PC-3 (cell line): ENCODE measurements around the gene WDR27. TPM values are rescaled to one million over a fixed set of nuclear protein-coding genes. Genes with fewer than 3 reads are reported as not detected.

ENCODE experiments used
- ATAC-seq: fragments of 200-7000 bp; cut with Tn5 transposase; 2 replicates; pipeline ENCODE4 v1.9.1; 2020; ENCODE audit warnings: mild to moderate bottlenecking, moderate library complexity
- BruUV-seq: library from RNA; stranded (reverse); fragments of 400-500 nt; replicated peaks from 2 replicates; lab custom pipeline; 2021; lab: Mats Ljungman, UMichigan
- CTCF ChIA-PET: fragments of 300-600 bp; sonication (Branson Sonifier 250); formaldehyde crosslinking; loops from one replicate; lab custom pipeline; 2022; ENCODE audit warnings: antibody characterized with exemption; lab: Charles Lee
- POLR2A ChIA-PET: fragments of 300-600 bp; sonication (Branson Sonifier 250); formaldehyde crosslinking; loops from one replicate; lab custom pipeline; 2022; ENCODE audit warnings: antibody characterized with exemption; ENCODE audit not compliant: unreplicated experiment; lab: Charles Lee
- DNase-seq: peaks from one replicate; pipeline ENCODE4 v3.0.0-alpha.2; 2015
- H2AFZ ChIP-seq: fragments of 300-600 bp; sonication (generic); 2 replicates; pipeline ENCODE4 v1.6.0; 2016; ENCODE audit warnings: antibody characterized with exemption, low read length
- H3F3A ChIP-seq: fragments of 300-600 bp; sonication (generic); one replicate; pipeline ENCODE4 v1.6.0; 2017; ENCODE audit warnings: antibody characterized with exemption, low read length, control low read depth, mild to moderate bottlenecking; ENCODE audit not compliant: unreplicated experiment
- H3K27ac ChIP-seq: fragments of 300-600 bp; sonication (generic); 2 replicates; pipeline ENCODE4 v1.5.1; 2016; ENCODE audit warnings: mild to moderate bottlenecking, low read length
- H3K27me3 ChIP-seq: fragments of 300-600 bp; sonication (generic); 2 replicates; pipeline ENCODE4 v1.6.1; 2016; ENCODE audit warnings: low read length, mixed read lengths
- H3K36me3 ChIP-seq: fragments of 300-600 bp; sonication (generic); 2 replicates; pipeline ENCODE4 v1.6.1; 2016; ENCODE audit warnings: low read depth, mixed run types, low read length, mixed read lengths
- H3K4me1 ChIP-seq: fragments of 300-600 bp; sonication (generic); 2 replicates; pipeline ENCODE4 v1.5.1; 2016; ENCODE audit warnings: low read length; ENCODE audit not compliant: insufficient read depth
- H3K4me2 ChIP-seq: fragments of 300-600 bp; sonication (generic); 2 replicates; pipeline ENCODE4 v1.6.0; 2016; ENCODE audit warnings: low read length
- H3K4me3 ChIP-seq: fragments of 300-600 bp; sonication (generic); 2 replicates; pipeline ENCODE4 v1.5.1; 2016; ENCODE audit warnings: mild to moderate bottlenecking, low read length, mixed read lengths
- H3K79me2 ChIP-seq: fragments of 300-600 bp; sonication (generic); 2 replicates; pipeline ENCODE4 v1.6.1; 2017; ENCODE audit warnings: low read length, mixed read lengths
- H3K9ac ChIP-seq: fragments of 300-600 bp; sonication (generic); 2 replicates; pipeline ENCODE4 v1.6.0; 2016; ENCODE audit warnings: mild to moderate bottlenecking, low read length
- H3K9me2 ChIP-seq: fragments of 300-600 bp; sonication (generic); replicated peaks from 2 replicates; pipeline ENCODE4 v1.6.1; 2016; ENCODE audit warnings: mixed run types, low read length, mixed read lengths
- H3K9me3 ChIP-seq: fragments of 300-600 bp; sonication (generic); 2 replicates; pipeline ENCODE4 v1.6.1; 2016; ENCODE audit warnings: low read length, mixed read lengths
- H4K20me1 ChIP-seq: fragments of 300-600 bp; sonication (generic); 2 replicates; pipeline ENCODE4 v1.6.1; 2016; ENCODE audit warnings: low read length, mixed read lengths
- EZH2 ChIP-seq: fragments of 300-600 bp; sonication (generic); IDR thresholded peaks from one replicate; pipeline ENCODE4 v1.6.1; 2017; ENCODE audit warnings: antibody characterized with exemption, mild to moderate bottlenecking, low read length; ENCODE audit not compliant: unreplicated experiment
- EZH2phosphoT487 ChIP-seq: fragments of 300-600 bp; sonication (generic); IDR thresholded peaks from 2 replicates; pipeline ENCODE4 v1.6.1; 2018; ENCODE audit warnings: mild to moderate bottlenecking, antibody characterized with exemption, low read length, borderline replicate concordance
- intact Hi-C: fragments of 100-400 bp; cut with micrococcal nuclease; formaldehyde crosslinking; loops from 2 replicates; pipeline ENCODE4 v1.9.0; 2023
- total RNA-seq: library from RNA; depleted of rRNA; stranded (reverse); fragments of >200 nt; gene quantifications from 2 replicates; pipeline ENCODE4 v1.2.3, GENCODE V29; 2014
- TF ChIP-seq, protein P1 (sequence below): fragments of 300-600 bp; sonication (generic); conservative IDR thresholded peaks from 2 replicates; pipeline ENCODE4 v1.5.1; 2017; ENCODE audit warnings: antibody characterized with exemption, low read depth, mild to moderate bottlenecking, low read length

The WDR27 gene
- total RNA-seq, 1 experiment from 2014 or later = 20.0 TPM

DNA sequence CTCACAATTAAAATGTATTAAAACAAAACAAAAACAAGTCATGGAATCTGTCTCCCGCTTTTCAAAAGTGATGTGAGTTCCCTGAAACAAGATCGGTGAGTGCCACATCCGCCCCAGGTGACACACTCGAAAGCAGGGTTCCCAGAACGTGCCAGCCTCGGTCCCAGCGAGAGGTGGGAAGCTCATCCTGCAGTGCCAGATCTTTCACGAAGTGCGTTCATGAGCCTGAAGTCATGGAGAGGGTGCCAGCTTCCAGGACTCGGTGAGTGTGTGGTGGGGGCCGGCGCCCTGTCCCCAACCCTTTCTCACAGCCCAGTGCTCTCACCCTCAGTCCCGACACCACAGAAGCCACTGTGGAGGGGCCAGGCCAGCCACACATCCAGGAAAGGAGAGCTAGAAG is 127.4 kb downstream of the WDR27 start:
- Histone ChIP-seq H3K4me2 (no peak overlapping the region), H3K9me3 (no peaks in the 10 kb centered on the region), H3K4me3 (no peak overlapping the region), H3K9ac (no peak overlapping the region), H4K20me1 (no peaks in the 10 kb centered on the region), H3K79me2 (no peaks in the 10 kb centered on the region), H2AFZ (no peak overlapping the region), H3K36me3 (no peaks in the 10 kb centered on the region), H3K27ac (no peak overlapping the region), H3K27me3 (no peaks in the 10 kb centered on the region), H3K4me1 (peaks cover 17% of the 10 kb centered on the region), H3K9me2 (no peaks in the 10 kb centered on the region), H3F3A (no peaks in the 10 kb centered on the region)
- ChIA-PET CTCF (no interaction called here), POLR2A (no interaction called here)
- BruUV-seq = no TSS peak
- intact Hi-C loops = loop anchor here (5.0 kb wide), 1 partner anchor 37 kb away; no protein-coding TSS in a partner anchor
- TF ChIP-seq, protein P1, sequence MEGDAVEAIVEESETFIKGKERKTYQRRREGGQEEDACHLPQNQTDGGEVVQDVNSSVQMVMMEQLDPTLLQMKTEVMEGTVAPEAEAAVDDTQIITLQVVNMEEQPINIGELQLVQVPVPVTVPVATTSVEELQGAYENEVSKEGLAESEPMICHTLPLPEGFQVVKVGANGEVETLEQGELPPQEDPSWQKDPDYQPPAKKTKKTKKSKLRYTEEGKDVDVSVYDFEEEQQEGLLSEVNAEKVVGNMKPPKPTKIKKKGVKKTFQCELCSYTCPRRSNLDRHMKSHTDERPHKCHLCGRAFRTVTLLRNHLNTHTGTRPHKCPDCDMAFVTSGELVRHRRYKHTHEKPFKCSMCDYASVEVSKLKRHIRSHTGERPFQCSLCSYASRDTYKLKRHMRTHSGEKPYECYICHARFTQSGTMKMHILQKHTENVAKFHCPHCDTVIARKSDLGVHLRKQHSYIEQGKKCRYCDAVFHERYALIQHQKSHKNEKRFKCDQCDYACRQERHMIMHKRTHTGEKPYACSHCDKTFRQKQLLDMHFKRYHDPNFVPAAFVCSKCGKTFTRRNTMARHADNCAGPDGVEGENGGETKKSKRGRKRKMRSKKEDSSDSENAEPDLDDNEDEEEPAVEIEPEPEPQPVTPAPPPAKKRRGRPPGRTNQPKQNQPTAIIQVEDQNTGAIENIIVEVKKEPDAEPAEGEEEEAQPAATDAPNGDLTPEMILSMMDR = no peak
- TF ChIP-seq EZH2phosphoT487 = no peak
- TF ChIP-seq EZH2 = no peak
- ATAC-seq (no peak), DNase-seq (no peak)

DNA sequence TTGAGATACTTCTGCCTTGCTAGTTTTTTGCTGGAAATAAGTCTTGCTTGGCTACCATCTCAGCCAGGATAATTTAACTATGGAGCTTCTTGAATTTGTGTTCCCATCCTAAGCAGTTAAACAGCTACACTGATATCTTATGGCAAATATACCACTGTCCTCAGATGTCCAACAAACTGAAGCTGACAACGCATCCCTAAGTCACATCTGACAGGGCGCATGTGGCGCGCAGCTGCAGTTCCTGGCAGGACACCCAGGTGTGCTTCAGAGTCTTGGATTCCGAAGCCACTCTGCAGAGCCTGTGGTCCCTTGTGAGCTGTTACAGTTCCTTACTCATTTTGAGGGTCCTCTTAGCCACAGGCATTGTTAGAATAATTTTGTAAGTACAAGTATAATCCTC is 127.9 kb downstream of the WDR27 start:
- no peak for DNase-seq
- H3K4me1 ChIP-seq = peaks cover 17% of the 10 kb centered on the region
- H3K9me3 ChIP-seq = no peaks in the 10 kb centered on the region
- intact Hi-C loops = loop anchor here (5.0 kb wide), 1 partner anchor 37 kb away; no protein-coding TSS in a partner anchor
- no peaks in the 10 kb centered on the region for H3K9me2 ChIP-seq
- H3K36me3 ChIP-seq = no peaks in the 10 kb centered on the region
- no peaks in the 10 kb centered on the region for H4K20me1 ChIP-seq
- POLR2A ChIA-PET = no interaction called here
- TF ChIP-seq, protein P1 = no peak
- TF ChIP-seq EZH2 = no peak
- ATAC-seq = no peak
- H3K27ac ChIP-seq = no peak overlapping the region
- no peak overlapping the region for H2AFZ ChIP-seq
- CTCF ChIA-PET = no interaction called here
- H3K9ac ChIP-seq = no peak overlapping the region
- no peak overlapping the region for H3K4me2 ChIP-seq
- H3K4me3 ChIP-seq = no peak overlapping the region
- H3F3A ChIP-seq = no peaks in the 10 kb centered on the region
- H3K27me3 ChIP-seq = no peaks in the 10 kb centered on the region
- H3K79me2 ChIP-seq = no peaks in the 10 kb centered on the region
- BruUV-seq = no TSS peak

DNA sequence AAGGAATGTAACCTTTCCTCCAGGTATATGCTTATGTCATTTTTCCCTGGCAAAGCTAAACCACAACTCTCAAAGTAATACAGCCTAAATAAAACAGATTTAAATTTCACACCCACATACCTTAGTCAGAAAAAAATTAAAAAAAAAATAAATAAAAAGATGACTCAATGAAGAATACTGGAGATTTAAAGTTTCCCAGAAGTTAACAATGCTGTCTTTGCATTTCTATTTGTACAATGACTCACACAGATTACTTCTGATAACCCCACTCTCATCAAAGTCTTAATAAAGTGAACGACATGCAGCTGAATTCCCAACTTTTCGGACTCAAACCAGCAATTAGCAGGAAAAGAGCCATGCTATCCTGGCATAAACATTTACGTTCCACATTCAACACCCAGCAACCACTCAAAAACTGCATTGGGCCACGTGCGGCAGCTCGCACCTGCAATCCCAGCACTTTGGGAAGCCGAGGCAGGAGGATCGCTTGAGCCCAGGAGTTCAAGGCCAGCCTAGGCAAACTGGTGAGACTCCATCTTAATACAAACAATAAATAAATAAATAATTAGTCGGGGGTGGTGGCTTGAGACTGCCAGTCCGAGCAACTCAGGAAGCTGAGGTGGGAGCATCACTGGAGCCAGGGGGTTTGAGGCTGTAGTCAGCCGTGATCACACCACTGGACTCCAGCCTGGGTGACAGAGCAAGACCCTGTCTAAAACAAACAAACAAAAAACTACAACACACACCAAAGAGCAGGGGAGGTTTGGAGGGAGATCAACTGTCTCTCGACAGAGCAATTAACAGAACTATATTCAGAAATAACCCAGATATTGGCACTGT is 130.5 kb downstream of the WDR27 start:
- Histone ChIP-seq H3K4me3 (no peak overlapping the region), H3K36me3 (no peaks in the 10 kb centered on the region), H3K9me3 (no peaks in the 10 kb centered on the region), H3K4me2 (peak overlapping the region; percentile 74), H3K79me2 (no peaks in the 10 kb centered on the region), H2AFZ (no peak overlapping the region), H3K27ac (peak overlapping the region; percentile 56), H3K9ac (no peak overlapping the region), H3F3A (no peaks in the 10 kb centered on the region), H3K27me3 (no peaks in the 10 kb centered on the region), H3K4me1 (peaks cover 17% of the 10 kb centered on the region), H3K9me2 (no peaks in the 10 kb centered on the region), H4K20me1 (no peaks in the 10 kb centered on the region)
- DNase-seq = peak; percentile 66
- BruUV-seq = no TSS peak
- TF ChIP-seq, protein P1 = no peak
- TF ChIP-seq EZH2phosphoT487 = no peak
- TF ChIP-seq EZH2 = no peak
- intact Hi-C loops = loop anchor here (1.0 to 5.0 kb wide), 2 partner anchors 34 to 47 kb away; no protein-coding TSS in a partner anchor
- ChIA-PET POLR2A (no interaction called here), CTCF (no interaction called here)
- ATAC-seq = peak; percentile 88
